Left kidney (tissue), 2 donors: ENCODE results near the gene EGFR. TPM values are rescaled to one million over a fixed set of nuclear protein-coding genes. Genes with fewer than 3 reads are reported as not detected.

Source experiments
- DNase-seq: peaks from one replicate; pipeline ENCODE4 v3.0.0-alpha.2; 2013
- polyA plus RNA-seq: library from polyadenylated mRNA; unstranded; fragments of 120-200 nt; gene quantifications from one replicate; pipeline ENCODE4 v1.2.1, GENCODE V29; 2013; ENCODE audit not compliant: insufficient read length

EGFR gene
- polyA plus RNA-seq, 1 donor = 34.9 TPM

GRCh38 chr7:55100544-55101327, 81.9 kb downstream of the EGFR start:
- no peak for DNase-seq

- DNase-seq = no peak
These were observed 82.5 kb downstream of the EGFR start for GRCh38 chr7:55101359-55101758.

GRCh38 chr7:55104123-55104522, 85.3 kb downstream of the EGFR start:
- DNase-seq = no peak

DNA sequence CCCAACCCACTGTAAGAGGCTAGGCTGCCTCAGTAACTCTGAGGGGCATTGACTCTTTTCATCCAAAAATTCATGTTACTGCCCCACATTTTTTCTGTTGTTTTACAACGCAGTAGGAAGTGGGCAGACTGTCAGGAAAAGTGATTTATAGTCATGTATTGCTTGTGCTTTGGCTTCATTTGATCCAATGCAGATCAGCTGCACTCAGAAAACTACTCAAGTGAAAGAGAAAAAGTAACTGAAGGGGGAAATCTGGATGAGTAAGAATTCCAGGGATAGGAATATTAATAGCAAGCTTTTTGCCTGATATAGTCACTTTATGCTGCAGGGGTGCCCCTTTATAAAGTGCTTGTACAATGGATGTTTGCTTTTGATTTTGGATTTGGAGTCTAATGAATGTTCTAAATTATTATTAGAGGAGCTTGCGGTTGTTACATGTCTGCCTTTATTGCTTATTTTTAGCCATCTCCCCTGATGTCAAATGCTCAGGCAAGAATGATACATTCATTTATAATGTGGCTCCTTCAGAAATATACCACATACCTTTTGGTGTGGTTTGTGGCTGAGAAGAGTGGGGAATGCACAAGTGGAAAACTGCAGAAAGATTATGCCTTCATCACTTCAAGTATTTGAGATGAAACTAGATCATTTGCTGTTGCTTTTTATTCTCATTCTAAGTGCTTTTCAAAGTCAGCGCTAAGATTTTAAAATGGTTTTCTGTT, 86.1 kb downstream of the EGFR start:
- no peak for DNase-seq

GRCh38 chr7:55105952-55106351, 87.1 kb downstream of the EGFR start:
- no peak for DNase-seq

DNA sequence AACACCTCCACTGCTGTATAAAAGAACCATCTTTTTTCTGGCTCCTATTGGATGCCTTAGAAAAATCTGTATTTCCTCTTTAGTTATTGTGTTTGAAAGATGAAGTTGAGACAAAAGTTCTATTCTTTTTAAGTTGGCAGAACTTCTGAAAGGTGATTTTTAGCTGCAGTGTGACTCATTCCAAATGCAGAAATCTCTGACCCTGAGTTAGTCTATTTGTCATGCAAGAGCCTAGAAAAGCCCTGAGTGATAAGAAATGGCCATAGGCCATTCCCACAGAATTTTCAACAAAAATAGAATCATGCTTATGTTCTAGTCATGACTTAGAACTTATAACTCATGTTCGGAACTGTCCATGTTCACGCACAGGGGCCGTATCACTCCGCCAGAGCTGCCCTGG, 89.1 kb downstream of the EGFR start:
- no peak for DNase-seq

DNA sequence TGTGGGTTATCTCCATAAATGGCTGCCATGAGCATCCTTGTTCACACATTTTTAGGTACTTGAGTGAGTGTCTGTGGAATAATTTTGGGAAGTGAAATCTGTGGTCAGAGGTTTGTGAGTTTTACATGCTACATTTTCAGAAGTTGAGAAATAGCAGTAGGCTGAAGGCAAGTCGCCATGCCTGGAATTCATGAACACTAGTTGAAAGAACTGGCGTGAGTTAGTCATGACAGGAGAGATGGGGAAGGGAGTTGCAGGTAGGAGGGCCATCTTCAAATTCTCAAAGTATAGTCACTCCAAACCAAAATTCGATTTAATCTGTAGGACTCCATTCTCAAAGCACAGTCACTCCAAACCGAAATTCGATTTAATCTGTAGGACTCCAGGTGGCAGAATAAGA, 89.6 kb downstream of the EGFR start:
- no peak for DNase-seq

GRCh38 chr7:55108818-55109217, 90.0 kb downstream of the EGFR start:
- no peak for DNase-seq

GRCh38 chr7:55109404-55110167, 90.8 kb downstream of the EGFR start:
- no peak for DNase-seq

DNA sequence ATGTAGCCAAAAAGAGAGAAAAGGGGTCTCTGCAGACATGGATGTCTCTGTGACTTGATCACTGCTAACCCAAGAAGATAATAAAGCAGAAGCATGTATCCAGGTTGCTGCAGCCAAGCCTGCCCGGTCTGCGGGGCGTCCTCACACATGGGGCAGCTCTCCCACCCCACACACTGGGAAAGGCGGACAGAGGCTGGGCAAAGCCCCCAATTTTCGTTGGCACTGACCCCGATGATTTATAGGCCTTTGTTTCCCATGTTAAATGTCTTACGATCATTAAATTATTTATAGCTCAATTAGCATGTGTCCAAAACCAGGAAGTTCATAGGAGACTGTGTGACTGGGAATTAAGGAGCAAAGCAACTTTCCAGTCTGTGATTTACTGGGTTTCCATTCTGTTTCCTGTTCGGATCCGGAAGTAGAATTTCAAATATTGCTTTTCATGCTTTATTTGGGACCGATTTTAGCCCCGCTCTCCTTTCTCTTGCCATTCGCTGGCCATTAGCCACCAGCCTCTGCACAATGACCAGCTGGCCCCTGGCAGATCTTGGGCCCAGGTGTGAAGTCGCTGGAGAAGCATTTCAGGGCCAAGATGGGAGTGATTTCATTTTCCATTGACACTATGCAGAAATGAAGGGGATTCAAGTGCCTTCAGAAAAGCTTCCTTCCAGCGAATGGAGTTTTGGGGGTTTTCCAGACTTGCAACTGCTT, 91.6 kb downstream of the EGFR start:
- DNase-seq = no peak

- DNase-seq = no peak
These were observed 92.2 kb downstream of the EGFR start for GRCh38 chr7:55110993-55111361.

DNA sequence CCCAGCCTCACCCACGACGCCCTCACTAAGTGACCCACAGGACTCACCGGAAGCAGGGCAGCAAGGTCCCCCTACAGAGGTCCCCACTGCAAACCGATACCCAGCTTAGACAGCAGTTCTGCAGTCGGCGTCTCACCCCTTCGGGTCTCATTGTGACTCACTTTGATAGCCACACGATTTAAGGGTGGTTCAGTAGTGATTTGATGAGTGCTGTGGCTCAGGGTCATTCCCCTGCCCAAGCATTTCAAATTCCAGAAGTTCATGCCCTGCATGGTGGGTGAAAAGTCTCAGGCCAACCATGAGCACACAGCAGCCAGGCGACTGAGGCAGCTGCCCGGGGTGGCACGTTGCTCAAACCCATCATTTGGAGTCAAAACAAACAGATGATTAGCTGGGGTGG, 93.2 kb downstream of the EGFR start:
- no peak for DNase-seq

GRCh38 chr7:55113760-55114540, 95.1 kb downstream of the EGFR start:
- no peak for DNase-seq

- DNase-seq = no peak
These were observed 98.5 kb downstream of the EGFR start for GRCh38 chr7:55117286-55117685.

DNA sequence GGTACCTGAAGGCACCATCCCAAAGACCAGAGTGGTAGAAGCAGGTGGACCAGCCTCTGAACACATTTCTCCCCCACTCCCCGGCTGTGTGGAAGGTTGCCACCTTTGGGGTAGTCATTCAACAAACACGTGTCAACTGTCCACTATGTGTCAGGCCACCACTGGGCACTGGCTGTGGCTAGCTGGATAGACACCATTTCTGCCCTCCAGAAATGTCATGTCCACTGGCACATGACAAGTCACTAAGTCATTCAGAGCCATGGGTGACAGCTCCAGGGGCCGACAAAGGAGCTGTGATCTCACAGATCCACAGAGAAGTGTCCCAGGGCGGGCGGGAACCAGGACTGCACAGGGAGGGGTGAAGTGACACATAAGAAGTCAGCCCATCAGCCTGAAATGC, 99.6 kb downstream of the EGFR start:
- no peak for DNase-seq

DNA sequence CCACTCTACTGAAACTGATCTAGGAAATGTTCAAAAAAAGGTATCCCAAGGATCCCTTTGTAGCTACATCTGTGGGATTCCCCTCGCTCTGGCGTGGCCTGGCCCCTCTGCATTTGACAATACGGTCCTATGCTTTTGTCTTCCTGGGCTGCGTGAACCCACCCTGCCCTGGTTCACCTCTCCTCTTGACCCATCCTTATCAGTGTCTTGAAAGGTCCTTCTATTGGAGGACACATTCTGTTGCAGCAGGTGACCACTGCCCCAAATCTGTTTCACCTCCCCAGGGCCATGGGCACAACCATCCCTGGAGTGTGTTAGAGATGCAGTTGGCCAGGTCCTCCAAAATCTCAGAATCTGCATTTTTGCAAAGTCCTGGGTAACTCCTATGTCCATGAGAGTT, 100.8 kb downstream of the EGFR start:
- no peak for DNase-seq

DNA sequence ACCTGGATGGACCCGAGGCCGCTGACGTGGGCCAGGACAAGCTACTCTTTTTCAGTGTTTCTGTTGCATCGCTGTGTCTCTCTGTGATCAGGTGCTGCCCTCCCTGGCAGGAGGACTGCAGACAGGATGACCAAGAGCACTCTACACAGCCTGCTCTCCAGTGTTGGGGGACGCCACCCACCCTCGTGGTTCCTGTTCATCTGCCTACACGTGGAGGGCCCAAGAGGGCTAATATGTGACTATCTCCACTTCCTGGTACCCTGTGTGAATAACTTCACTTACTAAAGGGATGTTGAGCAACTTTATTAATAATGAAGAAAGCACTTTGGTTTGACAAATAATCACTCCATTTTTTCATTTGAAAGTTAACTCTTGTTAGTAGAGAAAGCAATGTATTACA, 101.3 kb downstream of the EGFR start:
- no peak for DNase-seq

DNA sequence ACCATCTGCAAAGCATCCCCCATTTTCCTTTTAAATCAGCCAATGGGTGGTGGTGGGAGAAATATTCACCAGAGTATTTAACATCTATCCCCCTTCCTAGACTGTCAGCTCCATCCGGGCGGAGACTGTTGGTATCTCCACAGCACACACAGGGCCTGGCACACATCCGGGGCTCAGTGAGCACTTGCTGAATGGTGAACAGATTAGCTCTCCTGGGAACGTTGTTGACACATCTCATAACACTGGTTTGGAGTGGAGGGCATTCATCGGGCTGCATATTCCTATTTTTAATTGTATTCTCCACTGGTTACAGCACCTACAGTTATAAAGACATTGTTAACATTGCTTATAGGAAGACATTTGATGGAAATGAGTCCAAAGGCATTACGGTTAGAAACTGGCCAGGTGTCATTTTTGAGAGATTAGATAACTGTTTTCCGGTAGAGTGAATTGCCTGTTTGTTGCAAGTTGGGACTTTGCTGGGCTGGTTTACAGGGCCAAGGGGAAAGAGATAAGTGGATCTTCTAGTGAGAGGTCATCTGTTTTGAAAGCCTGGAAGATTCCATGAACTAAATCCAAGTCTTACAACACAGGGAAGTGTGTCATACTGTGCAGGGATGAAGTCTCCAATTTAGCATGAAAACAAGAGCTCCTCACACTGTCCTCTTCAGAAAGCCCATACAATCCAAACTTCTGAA, 101.8 kb downstream of the EGFR start:
- no peak for DNase-seq

GRCh38 chr7:55121249-55121648, 102.4 kb downstream of the EGFR start:
- DNase-seq = no peak

- no peak for DNase-seq
These were observed 103.4 kb downstream of the EGFR start for GRCh38 chr7:55122263-55122662.
